Spleen (tissue), 11 donors: Measurements from ENCODE around the gene SOD2. TPM values are rescaled to one million over a fixed set of nuclear protein-coding genes. Genes with fewer than 3 reads are reported as not detected.
"Not testable (repeated sequence)": the region's sequence is repeated elsewhere in the genome, so short reads cannot be mapped to it uniquely, and the experiment has no call there.

Source experiments
- DNase-seq: peaks from one replicate; pipeline ENCODE4 v3.0.0-alpha.2; 2020
- H3K27ac ChIP-seq, 8 donors: fragments of 200-600 bp; sonication (generic) in 7 of 8; 1 replicate in 4 of 8; 2 replicates in 4 of 8; pipeline versions ENCODE4 v1.5.0 to v1.8.0; 2016 to 2021; ENCODE audit warnings: inconsistent platforms in 4 of 8, mild to moderate bottlenecking in 4 of 8, moderate library complexity in 1 of 8
- H3K27me3 ChIP-seq, 7 donors: fragments of 200-600 bp; sonication (generic) in 6 of 7; replicated peaks in 1 of 7; 1 replicate in 4 of 7; 2 replicates in 3 of 7; pipeline versions ENCODE4 v1.5.0 to v1.8.0; 2016 to 2021; ENCODE audit warnings: inconsistent platforms in 3 of 7, mild to moderate bottlenecking in 1 of 7
- H3K36me3 ChIP-seq, 6 donors: fragments of 200-600 bp; sonication (generic) in 5 of 6; 1 replicate in 4 of 6; 2 replicates in 2 of 6; pipeline versions ENCODE4 v1.5.0 to v1.8.0; 2016 to 2021; ENCODE audit warnings: inconsistent platforms in 2 of 6
- H3K4me1 ChIP-seq, 6 donors: fragments of 200-600 bp; sonication (generic) in 5 of 6; 1 replicate in 3 of 6; 2 replicates in 3 of 6; pipeline versions ENCODE4 v1.5.0 to v1.8.0; 2016 to 2021; ENCODE audit warnings: inconsistent platforms in 3 of 6
- H3K4me3 ChIP-seq, 8 donors: fragments of 200-600 bp; sonication (generic) in 7 of 8; 1 replicate in 4 of 8; 2 replicates in 4 of 8; pipeline versions ENCODE4 v1.5.0 to v1.8.0; 2016 to 2021; ENCODE audit warnings: inconsistent platforms in 4 of 8, mild to moderate bottlenecking in 4 of 8, moderate library complexity in 2 of 8
- H3K9me3 ChIP-seq, 8 donors: fragments of 200-600 bp; sonication (generic) in 7 of 8; 1 replicate in 4 of 8; 2 replicates in 4 of 8; pipeline versions ENCODE4 v1.5.0 to v1.8.0; 2016 to 2021; ENCODE audit warnings: inconsistent platforms in 4 of 8
- POLR2A ChIP-seq, 3 donors: fragments of 450-650 bp; IDR thresholded peaks; one replicate each; pipeline ENCODE4 v1.5.1; 2017; ENCODE audit warnings: antibody characterized with exemption in 3 of 3, mild to moderate bottlenecking in 1 of 3
- POLR2AphosphoS5 ChIP-seq, 3 donors: sonication (generic); formaldehyde crosslinking; IDR thresholded peaks; one replicate each; pipeline ENCODE4 v1.5.1; 2017; ENCODE audit warnings: antibody characterized with exemption in 3 of 3
- WGBS, 5 donors: extraction: QIAGEN DNeasy Blood & Tissue Kit in 3 of 5; methylation state at CpG; one replicate each; pipeline versions ENCODE4 v1.1.5 to v1.1.7; 2013 to 2018; 5-methylcytosine and 5-hydroxymethylcytosine counted together
- intact Hi-C: fragments of 100-400 bp; cut with DNase I; formaldehyde crosslinking; loops from one replicate; pipeline ENCODE4 v1.15.0; 2023; ENCODE audit warnings: low total_unique reads
- polyA plus RNA-seq, 3 donors: library from polyadenylated mRNA; stranded (reverse); fragments of 200-250 nt; gene quantifications; one replicate each; pipeline ENCODE4 v1.2.1, GENCODE V29; 2013
- total RNA-seq, 7 donors: library from RNA; depleted of rRNA in 3 of 7; stranded (reverse); fragments of >200 nt in 3 of 7; fragmentation: NEBNext Ultra II Directional in 4 of 7; extraction: Animal tissue kit (Norgen Biotek cat#: 25700) in 4 of 7; gene quantifications; one replicate each; pipeline versions ENCODE4 v1.1.0 to v1.2.1, GENCODE V29; 2016 to 2021
- TF ChIP-seq, protein P1 (sequence below), 11 experiments: fragments of 200-600 bp in 7 of 11; fragments of 450-650 bp in 4 of 11; sonication (generic) in 4 of 11; IDR thresholded peaks in 8 of 11; conservative IDR thresholded peaks in 3 of 11; 1 replicate in 7 of 11; 2 replicates in 4 of 11; pipeline versions ENCODE4 v1.4.0 to v1.8.0; 2016 to 2021; ENCODE audit warnings: antibody characterized with exemption in 11 of 11, inconsistent platforms in 4 of 11, mild to moderate bottlenecking in 1 of 11
- donor health status: healthy with polysubstance abuse.
- donor health status: DM: no; HTN: no; CAD: no; lungs with moderate emphysema.
- donor health status: DM: no; HTN: no; CAD: no.
- donor health status: Bipolar disorder and iron deficiency.
- donor health status: healthy.
- donor health status: DM: no; HTN: no; CAD: no.
- donor health status: DM: yes; HTN: yes; CAD: no.

SOD2 gene
- total and polyA plus RNA-seq, 10 donors = 60.3 to 463 (median 249) TPM

DNA sequence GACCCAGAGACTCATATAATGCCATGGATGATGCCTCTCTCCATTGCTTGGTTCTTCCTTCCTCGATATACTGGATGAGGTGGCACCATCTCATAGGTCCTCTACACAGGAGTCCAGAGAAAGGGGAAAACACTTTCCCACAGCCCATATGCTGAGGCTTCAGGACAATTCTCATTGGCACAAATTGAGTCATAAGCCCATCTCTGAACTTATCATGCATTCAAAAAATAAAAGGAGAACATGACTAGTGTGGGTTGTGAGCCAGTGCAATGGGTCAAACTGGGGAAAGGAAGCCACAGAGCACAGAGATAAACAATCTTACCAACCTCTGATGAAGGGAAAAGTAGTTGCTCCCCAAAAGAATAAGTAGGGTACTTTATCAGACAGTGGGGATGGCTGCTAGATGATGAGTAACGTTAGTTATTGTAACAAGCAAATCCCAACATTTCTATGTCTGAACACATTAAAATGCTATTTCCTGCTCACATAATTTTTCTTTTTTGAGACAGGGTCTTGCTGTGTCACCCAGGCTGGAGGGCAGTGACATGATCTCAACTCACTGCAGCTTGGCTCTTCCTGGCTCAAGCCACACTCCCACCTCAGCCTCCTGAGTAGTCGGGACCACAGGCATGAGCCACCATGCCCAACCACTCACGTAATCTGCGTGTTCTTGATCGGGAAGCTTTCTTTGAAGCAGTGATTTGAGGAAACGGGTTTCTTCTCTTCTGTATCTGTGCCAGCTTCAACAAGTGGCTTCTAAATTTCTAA, 27.0 kb downstream of the SOD2 start:
- Histone ChIP-seq H3K4me1 (no peaks in the 10 kb centered on the region), H3K27me3 (no peaks in the 10 kb centered on the region), H3K4me3 (no peak overlapping the region), H3K27ac (no peak overlapping the region), H3K36me3 (peaks cover 0 to 44% (median 14%) of the 10 kb centered on the region in 6 donors), H3K9me3 (peaks cover 0 to 23% (median 19%) of the 10 kb centered on the region in 8 donors)
- TF ChIP-seq, protein P1, sequence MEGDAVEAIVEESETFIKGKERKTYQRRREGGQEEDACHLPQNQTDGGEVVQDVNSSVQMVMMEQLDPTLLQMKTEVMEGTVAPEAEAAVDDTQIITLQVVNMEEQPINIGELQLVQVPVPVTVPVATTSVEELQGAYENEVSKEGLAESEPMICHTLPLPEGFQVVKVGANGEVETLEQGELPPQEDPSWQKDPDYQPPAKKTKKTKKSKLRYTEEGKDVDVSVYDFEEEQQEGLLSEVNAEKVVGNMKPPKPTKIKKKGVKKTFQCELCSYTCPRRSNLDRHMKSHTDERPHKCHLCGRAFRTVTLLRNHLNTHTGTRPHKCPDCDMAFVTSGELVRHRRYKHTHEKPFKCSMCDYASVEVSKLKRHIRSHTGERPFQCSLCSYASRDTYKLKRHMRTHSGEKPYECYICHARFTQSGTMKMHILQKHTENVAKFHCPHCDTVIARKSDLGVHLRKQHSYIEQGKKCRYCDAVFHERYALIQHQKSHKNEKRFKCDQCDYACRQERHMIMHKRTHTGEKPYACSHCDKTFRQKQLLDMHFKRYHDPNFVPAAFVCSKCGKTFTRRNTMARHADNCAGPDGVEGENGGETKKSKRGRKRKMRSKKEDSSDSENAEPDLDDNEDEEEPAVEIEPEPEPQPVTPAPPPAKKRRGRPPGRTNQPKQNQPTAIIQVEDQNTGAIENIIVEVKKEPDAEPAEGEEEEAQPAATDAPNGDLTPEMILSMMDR (IDR thresholded peaks at IDR 0.05 in 8 of 11, conservative IDR thresholded peaks at IDR 0.05 in 3 of 11) = no peak
- TF ChIP-seq POLR2AphosphoS5 (IDR thresholded peaks at IDR 0.05) = no peak
- TF ChIP-seq POLR2A (IDR thresholded peaks at IDR 0.05) = no peak
- 80 to 91% (median 91%) methylated on average over 5 to 7 of the region's 7 CpGs for WGBS, 5 donors
- DNase-seq = no peak
- intact Hi-C loops = no loop called here

DNA sequence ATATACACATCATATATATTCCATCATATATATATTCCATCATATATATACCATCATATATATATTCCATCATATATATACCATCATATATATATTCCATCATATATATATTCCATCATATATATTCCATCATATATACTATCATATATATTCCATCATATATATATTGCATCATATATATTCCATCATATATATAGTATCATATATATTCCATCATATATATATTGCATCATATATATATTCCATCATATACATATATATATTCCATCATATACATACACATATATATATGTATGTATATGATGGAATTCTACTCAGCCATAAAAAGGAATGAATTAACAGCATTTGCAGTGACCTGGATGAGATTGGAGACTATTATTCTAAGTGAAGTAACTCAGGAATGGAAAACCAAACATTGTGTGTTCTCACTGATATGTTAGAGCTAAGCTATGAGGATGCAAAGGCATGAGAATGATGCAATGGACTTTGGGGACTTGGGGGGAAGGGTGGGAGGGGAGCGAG, 29.6 kb downstream of the SOD2 start:
- peaks cover 0 to 21% (median 3%) of the 10 kb centered on the region in 6 donors for H3K36me3 ChIP-seq
- DNase-seq, H3K4me1 ChIP-seq, H3K9me3 ChIP-seq, intact Hi-C loops, H3K27ac ChIP-seq, H3K27me3 ChIP-seq, H3K4me3 ChIP-seq: not testable (repeated sequence)
- 92 to 100% (median 95%) methylated on average over 1 of the region's 1 CpG for WGBS, 5 donors

GRCh38 chr6:159661977-159662376, 31.1 kb downstream of the SOD2 start:
- DNase-seq, H3K27ac ChIP-seq, intact Hi-C loops, H3K4me1 ChIP-seq, H3K27me3 ChIP-seq, H3K4me3 ChIP-seq: not testable (repeated sequence)
- Histone ChIP-seq H3K36me3 (peaks cover 0 to 21% (median 3%) of the 10 kb centered on the region in 6 donors), H3K9me3 (peaks cover 0 to 11% (median 5%) of the 10 kb centered on the region in 8 donors)
- 94 to 100% (median 100%) methylated on average over 1 of the region's 1 CpG for WGBS, 5 donors

DNA sequence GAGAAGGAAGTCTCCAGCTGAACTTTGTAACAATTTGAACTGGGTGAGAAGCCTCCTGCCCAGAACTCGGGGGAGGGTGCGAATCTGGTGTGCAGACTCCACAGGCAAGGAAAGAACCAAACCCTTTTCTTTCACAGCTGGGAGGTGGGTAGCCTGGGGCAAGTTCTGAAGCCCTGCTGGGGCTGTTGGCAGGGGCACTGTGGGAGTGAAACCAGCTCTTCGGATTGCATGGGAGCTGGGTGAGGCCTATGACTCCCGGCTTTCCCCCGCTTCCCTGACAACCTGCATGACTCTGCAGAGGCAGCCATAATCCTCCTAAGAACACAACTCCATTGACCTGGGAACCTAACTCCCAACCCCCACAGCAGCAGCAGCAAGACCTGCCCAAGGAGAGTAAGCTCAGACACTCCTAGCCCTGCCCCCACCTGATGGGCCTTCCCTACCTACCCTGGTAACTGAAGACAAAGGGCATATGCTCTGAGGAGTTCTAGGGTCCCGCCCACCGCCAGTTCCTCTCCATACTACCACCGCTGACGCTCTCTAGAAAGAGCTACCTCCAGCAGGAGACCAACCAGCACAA, 37.5 kb downstream of the SOD2 start:
- Histone ChIP-seq H3K4me1 (no peaks in the 10 kb centered on the region), H3K27ac (no peak overlapping the region), H3K9me3 (peaks cover 0 to 4% (median 0%) of the 10 kb centered on the region in 8 donors), H3K4me3 (no peak overlapping the region), H3K27me3 (no peaks in the 10 kb centered on the region), H3K36me3 (no peaks in the 10 kb centered on the region)
- intact Hi-C loops = no loop called here
- WGBS, 5 donors = 88 to 95% (median 91%) methylated on average over 8 to 9 of the region's 9 CpGs
- DNase-seq = no peak
- no peak for TF ChIP-seq POLR2A (IDR thresholded peaks at IDR 0.05)
- no peak for TF ChIP-seq POLR2AphosphoS5 (IDR thresholded peaks at IDR 0.05)
- TF ChIP-seq, protein P1 (IDR thresholded peaks at IDR 0.05 in 8 of 11, conservative IDR thresholded peaks at IDR 0.05 in 3 of 11) = no peak

- 0 to 2% (median 0%) methylated on average over 2 of the region's 2 CpGs for WGBS, 5 donors
- Histone ChIP-seq H3K4me3 (no peak overlapping the region), H3K9me3 (peaks cover 0 to 4% (median 0%) of the 10 kb centered on the region in 8 donors), H3K27me3 (no peaks in the 10 kb centered on the region), H3K27ac (no peak overlapping the region), H3K36me3 (no peaks in the 10 kb centered on the region), H3K4me1 (no peaks in the 10 kb centered on the region)
- DNase-seq = no peak
- no peak for TF ChIP-seq POLR2AphosphoS5 (IDR thresholded peaks at IDR 0.05)
- no peak for TF ChIP-seq POLR2A (IDR thresholded peaks at IDR 0.05)
- TF ChIP-seq, protein P1 (IDR thresholded peaks at IDR 0.05 in 8 of 11, conservative IDR thresholded peaks at IDR 0.05 in 3 of 11) = peak in 9 of 11 experiments; percentile 3 to 63 (median 52)
- intact Hi-C loops = loop anchor here (5.0 kb wide), 1 partner anchor 477 kb away; no protein-coding TSS in a partner anchor
Observed at GRCh38 chr6:159654483-159655098, 38.5 kb downstream of the SOD2 start.
